GM12878 (cell line): ENCODE results near the gene PIGN. TPM values are rescaled to one million over a fixed set of nuclear protein-coding genes. Genes with fewer than 3 reads are reported as not detected.

Source experiments
- ATAC-seq: fragments of 200-7000 bp; cut with Tn5 transposase; 3 replicates; pipeline ENCODE4 v1.9.1; 2020; ENCODE audit warnings: mild to moderate bottlenecking, moderate library complexity
- BruUV-seq: library from RNA; stranded (reverse); fragments of 400-500 nt; replicated peaks from 2 replicates; lab custom pipeline; 2021; lab: Mats Ljungman, UMichigan
- CTCF ChIA-PET: fragments of 300-600 bp; sonication (Branson Sonifier 250); formaldehyde crosslinking; extraction: SDS; loops from one replicate; lab custom pipeline; 2021; ENCODE audit warnings: inconsistent platforms; lab: Yijun Ruan, JAX
- POLR2A ChIA-PET: fragments of 350-600 bp; formaldehyde crosslinking; extraction: SDS; loops from one replicate; lab custom pipeline; 2021; ENCODE audit warnings: inconsistent platforms; lab: Charles Lee
- RAD21 ChIA-PET: fragments of 300-600 bp; sonication (Branson Sonifier 250); formaldehyde crosslinking; loops from one replicate; lab custom pipeline; 2023; ENCODE audit warnings: antibody characterized with exemption; ENCODE audit not compliant: unreplicated experiment; lab: Charles Lee
- SMC1A ChIA-PET: fragments of 300-600 bp; sonication (Branson Sonifier 250); formaldehyde crosslinking; loops from one replicate; lab custom pipeline; 2023; ENCODE audit not compliant: unreplicated experiment, uncharacterized antibody; lab: Charles Lee
- DNase-seq: peaks from one replicate; pipeline ENCODE4 v3.0.0-alpha.2; 2011; ENCODE audit warnings: low read depth, low spot score
- FAIRE-seq: peaks from 3 replicates; lab custom pipeline; 2011; peaks lifted over from hg19 to GRCh38; lab: Jason Lieb, UNC
- H2AFZ ChIP-seq: 2 replicates; pipeline ENCODE4 v1.6.0; 2011; ENCODE audit warnings: low read depth, low read length, control low read depth; ENCODE audit not compliant: control insufficient read depth
- H3K27ac ChIP-seq: 2 replicates; pipeline ENCODE4 v1.5.1; 2011; ENCODE audit warnings: control low read depth; ENCODE audit not compliant: control insufficient read depth, insufficient read depth
- H3K27me3 ChIP-seq, 2 experiments: replicated peaks in 1 of 2; 2 replicates each; pipeline versions ENCODE4 v1.6.0 to v1.6.1; 2011; ENCODE audit warnings: low read length in 1 of 2; ENCODE audit not compliant: control insufficient read depth in 2 of 2, insufficient read depth in 2 of 2
- H3K36me3 ChIP-seq, 2 experiments: 2 replicates each; pipeline ENCODE4 v1.5.1; 2011; ENCODE audit warnings: low read length in 1 of 2; ENCODE audit not compliant: control insufficient read depth in 2 of 2, insufficient read depth in 2 of 2
- H3K4me1 ChIP-seq: 2 replicates; pipeline ENCODE4 v1.6.1; 2011; ENCODE audit warnings: mild to moderate bottlenecking, low read length, moderate library complexity, mixed read lengths; ENCODE audit not compliant: control insufficient read depth, insufficient read depth
- H3K4me2 ChIP-seq: 2 replicates; pipeline ENCODE4 v1.6.0; 2011; ENCODE audit warnings: control low read depth; ENCODE audit not compliant: control insufficient read depth, insufficient read depth
- H3K4me3 ChIP-seq: fragments of 200-600 bp; sonication (generic); 2 replicates; pipeline ENCODE4 v1.5.1; 2016
- H3K79me2 ChIP-seq: 2 replicates; pipeline ENCODE4 v1.6.0; 2011; ENCODE audit warnings: low read length; ENCODE audit not compliant: control insufficient read depth, insufficient read depth
- H3K9ac ChIP-seq: 2 replicates; pipeline ENCODE4 v1.8.0; 2011; ENCODE audit warnings: low read length, control low read depth, mixed read lengths; ENCODE audit not compliant: control insufficient read depth, insufficient read depth
- H3K9me3 ChIP-seq: replicated peaks from 3 replicates; pipeline ENCODE4 v1.5.1; 2011; ENCODE audit warnings: mild to moderate bottlenecking, low read length; ENCODE audit not compliant: control insufficient read depth, insufficient read depth
- H4K20me1 ChIP-seq: 2 replicates; pipeline ENCODE4 v1.6.0; 2011; ENCODE audit not compliant: control insufficient read depth, insufficient read depth
- HDAC6 ChIP-seq: fragments of 200-600 bp; sonication (generic); IDR thresholded peaks from one replicate; pipeline ENCODE4 v1.8.0; 2017; ENCODE audit warnings: antibody characterized with exemption; ENCODE audit not compliant: unreplicated experiment
- IRF3 ChIP-seq: fragments of 450-650 bp; IDR thresholded peaks from 2 replicates; pipeline ENCODE4 v1.6.1; 2014; ENCODE audit warnings: mild to moderate bottlenecking
- MTA3 ChIP-seq: IDR thresholded peaks from 2 replicates; pipeline ENCODE4 v1.6.1; 2012; ENCODE audit warnings: low read length, inconsistent platforms, borderline replicate concordance
- MYC ChIP-seq: IDR thresholded peaks from 2 replicates; pipeline ENCODE4 v1.6.1; 2011; ENCODE audit warnings: mild to moderate bottlenecking, low read length, moderate library complexity, inconsistent platforms; ENCODE audit not compliant: insufficient read depth, insufficient replicate concordance, insufficient read length, severe bottlenecking
- NKRF ChIP-seq: fragments of 450-650 bp; conservative IDR thresholded peaks from 2 replicates; pipeline ENCODE4 v1.6.1; 2017; ENCODE audit warnings: mild to moderate bottlenecking, moderate library complexity
- POU2F2 ChIP-seq: IDR thresholded peaks from 3 replicates; pipeline ENCODE4 v1.6.1; 2011; ENCODE audit warnings: low read depth, mild to moderate bottlenecking, low read length, borderline replicate concordance
- RAD21 ChIP-seq: IDR thresholded peaks from 2 replicates; pipeline ENCODE4 v1.6.1; 2011; ENCODE audit warnings: mild to moderate bottlenecking, low read depth, low read length, moderate library complexity; ENCODE audit not compliant: insufficient read depth
- SREBF1 ChIP-seq: IDR thresholded peaks from 2 replicates; pipeline ENCODE4 v1.6.1; 2012; ENCODE audit warnings: mild to moderate bottlenecking, low read length
- SRF ChIP-seq, 2 experiments: IDR thresholded peaks; 2 replicates each; pipeline ENCODE4 v1.6.1; 2011; ENCODE audit warnings: low read depth in 2 of 2, low read length in 2 of 2, mild to moderate bottlenecking in 1 of 2, moderate library complexity in 1 of 2
- TBL1XR1 ChIP-seq: IDR thresholded peaks from 2 replicates; pipeline ENCODE4 v1.6.1; 2012; ENCODE audit warnings: low read depth, low read length, improper control_type of control experiment
- TCF12 ChIP-seq: IDR thresholded peaks from 2 replicates; pipeline ENCODE4 v1.6.1; 2011; ENCODE audit warnings: low read depth, mild to moderate bottlenecking, low read length
- ZBTB4 ChIP-seq: fragments of 450-650 bp; formaldehyde crosslinking; IDR thresholded peaks from 2 replicates; pipeline ENCODE4 v1.4.0; 2022; ENCODE audit warnings: mild to moderate bottlenecking, moderate library complexity
- WGBS: methylation state at CpG from one replicate; pipeline ENCODE4 v1.1.6; 2016; ENCODE audit warnings: low lambda C conversion rate; ENCODE audit not compliant: insufficient replicate concordance, insufficient coverage; ENCODE audit errors: missing lambda C conversion rate; 5-methylcytosine and 5-hydroxymethylcytosine counted together
- in situ Hi-C: fragments of 300-500 bp; cut with MboI; formaldehyde crosslinking; loops from 9 replicates; pipeline ENCODE4 v1.14.3; 2018; ENCODE audit warnings: mixed read lengths
- intact Hi-C: fragments of 100-400 bp; cut with micrococcal nuclease; formaldehyde crosslinking; loops from one replicate; pipeline ENCODE4 v1.14.2; 2022; ENCODE audit not compliant: unreplicated experiment
- polyA plus RNA-seq, 11 experiments: library from polyadenylated mRNA; depleted of rRNA in 4 of 11; unstranded in 6 of 11; stranded (reverse) in 5 of 11; fragments of >200 nt; fragmentation: Nextera tagmentation in 4 of 11; fragmentation: Illumina TruSeq in 1 of 11; extraction: Ambion mirVana in 4 of 11; extraction: Trizol in 1 of 11; gene quantifications; 1 replicate in 1 of 11; 2 replicates in 10 of 11; pipeline versions ENCODE4 v1.2.1 to v1.2.3, GENCODE V29; 2011 to 2016; ENCODE audit warnings: inconsistent platforms in 2 of 11, missing spikeins in 2 of 11, low read depth in 1 of 11
- total RNA-seq, 4 experiments: library from RNA; depleted of rRNA in 3 of 4; stranded (reverse); fragments of >200 nt in 3 of 4; fragmentation: Illumina TruSeq in 1 of 4; extraction: Trizol in 1 of 4; gene quantifications; 2 replicates each; pipeline versions ENCODE4 v1.2.1 to v1.2.3, GENCODE V29; 2013 to 2021

Gene PIGN
- total and polyA plus RNA-seq, 10 of the 15 experiments (the other 5 are each of a cell fraction or from before 2014, with no cell fraction given), result 6.9 to 25.4 (median 18.7) TPM

GRCh38 chr18:62081248-62081647 lies 105.6 kb downstream of the PIGN start:
- FAIRE-seq (no peak), DNase-seq (no peak), ATAC-seq (no peak)
- no peaks in the 10 kb centered on the region for H3K9me3 ChIP-seq
- 0 out of 4 replicates have a peak, but pooled peaks cover 0 to 3% of the 10 kb centered on the region in 2 experiments for H3K36me3 ChIP-seq
- H3K4me2 ChIP-seq, result no peak overlapping the region
- 100% methylated on average over 1 of the region's 1 CpG for WGBS
- TF ChIP-seq MYC (no peak), ZBTB4 (CRISPR knock-in tag) (no peak), TCF12 (no peak), IRF3 (no peak), NKRF (no peak), TBL1XR1 (no peak), HDAC6 (no peak), POU2F2 (no peak), MTA3 (no peak), RAD21 (no peak), SRF (IDR thresholded peaks at IDR 0.05; ENCODE audit: low read depth in 2 of 2, low read length in 2 of 2) (no peak), SREBF1 (no peak)
- H3K4me1 ChIP-seq, result no peaks in the 10 kb centered on the region
- CTCF ChIA-PET, result no interaction called here
- no peaks in the 10 kb centered on the region for H3K27me3 ChIP-seq
- no peaks in the 10 kb centered on the region for H3K79me2 ChIP-seq
- no TSS peak for BruUV-seq
- SMC1A ChIA-PET, result interaction anchor here (1.1 to 1.9 kb wide), 3 partner anchors 12 to 129 kb away, joined by 3 to 5 read pairs (median 4); no protein-coding TSS in a partner anchor
- POLR2A ChIA-PET, result no interaction called here
- H2AFZ ChIP-seq, result no peak overlapping the region
- in situ Hi-C loops (no loop called here), intact Hi-C loops (no loop called here)
- RAD21 ChIA-PET, result no interaction called here
- no peak overlapping the region for H3K4me3 ChIP-seq
- no peak overlapping the region for H3K27ac ChIP-seq
- no peak overlapping the region for H3K9ac ChIP-seq
- no peaks in the 10 kb centered on the region for H4K20me1 ChIP-seq
